Uterus (tissue), 4 donors: ENCODE measurements around the gene KLF16. TPM values are rescaled to one million over a fixed set of nuclear protein-coding genes. Genes with fewer than 3 reads are reported as not detected.

Experiments
- DNase-seq, 2 donors: peaks; one replicate each; pipeline ENCODE4 v3.0.0-alpha.2; 2019 to 2020
- H3K27ac ChIP-seq, 2 donors: fragments of 200-600 bp; sonication (generic); 1 replicate in 1 of 2; 2 replicates in 1 of 2; pipeline ENCODE4 v1.5.1; 2016 to 2018
- H3K27me3 ChIP-seq, 2 donors: fragments of 200-600 bp; sonication (generic); one replicate each; pipeline ENCODE4 v1.5.1; 2018 to 2019; ENCODE audit warnings: control low read depth in 1 of 2
- H3K36me3 ChIP-seq, 2 donors: fragments of 200-600 bp; sonication (generic); one replicate each; pipeline ENCODE4 v1.5.1; 2019; ENCODE audit warnings: control low read depth in 1 of 2
- H3K4me1 ChIP-seq, 2 donors: fragments of 200-600 bp; sonication (generic); one replicate each; pipeline ENCODE4 v1.5.1; 2018 to 2019; ENCODE audit warnings: control low read depth in 1 of 2
- H3K4me3 ChIP-seq, 2 donors: fragments of 200-600 bp; sonication (generic); 1 replicate in 1 of 2; 2 replicates in 1 of 2; pipeline ENCODE4 v1.5.1; 2018 to 2019; ENCODE audit warnings: mild to moderate bottlenecking in 1 of 2
- H3K9me3 ChIP-seq, 2 donors: fragments of 200-600 bp; sonication (generic); one replicate each; pipeline ENCODE4 v1.5.1; 2019; ENCODE audit warnings: control low read depth in 1 of 2
- POLR2A ChIP-seq, 2 donors: fragments of 450-650 bp; IDR thresholded peaks; one replicate each; pipeline ENCODE4 v1.6.1; 2016; ENCODE audit warnings: antibody characterized with exemption in 2 of 2, mild to moderate bottlenecking in 1 of 2, moderate library complexity in 1 of 2
- intact Hi-C: fragments of 100-400 bp; cut with DNase I; formaldehyde crosslinking; loops from one replicate; pipeline ENCODE4 v1.15.1; 2023; ENCODE audit warnings: low total_unique reads
- total RNA-seq, 4 donors: library from RNA; depleted of rRNA in 3 of 4; stranded (reverse); fragments of >200 nt in 3 of 4; gene quantifications; one replicate each; pipeline versions ENCODE4 v1.1.0 to v1.2.4, GENCODE V29; 2014 to 2023
- TF ChIP-seq, protein P1 (sequence below), 4 experiments: fragments of 200-600 bp in 2 of 4; fragments of 450-650 bp in 2 of 4; sonication (generic) in 2 of 4; IDR thresholded peaks; one replicate each; pipeline ENCODE4 v1.5.1; 2016 to 2019; ENCODE audit warnings: antibody characterized with exemption in 4 of 4, mild to moderate bottlenecking in 2 of 4, moderate library complexity in 1 of 4
- donor health status: DM: yes; HTN: yes; CAD: no.

KLF16 gene
- total RNA-seq, 4 donors from 2014 or later = 0.26 to 17.7 (median 3.9) TPM; not detected in 1

DNA sequence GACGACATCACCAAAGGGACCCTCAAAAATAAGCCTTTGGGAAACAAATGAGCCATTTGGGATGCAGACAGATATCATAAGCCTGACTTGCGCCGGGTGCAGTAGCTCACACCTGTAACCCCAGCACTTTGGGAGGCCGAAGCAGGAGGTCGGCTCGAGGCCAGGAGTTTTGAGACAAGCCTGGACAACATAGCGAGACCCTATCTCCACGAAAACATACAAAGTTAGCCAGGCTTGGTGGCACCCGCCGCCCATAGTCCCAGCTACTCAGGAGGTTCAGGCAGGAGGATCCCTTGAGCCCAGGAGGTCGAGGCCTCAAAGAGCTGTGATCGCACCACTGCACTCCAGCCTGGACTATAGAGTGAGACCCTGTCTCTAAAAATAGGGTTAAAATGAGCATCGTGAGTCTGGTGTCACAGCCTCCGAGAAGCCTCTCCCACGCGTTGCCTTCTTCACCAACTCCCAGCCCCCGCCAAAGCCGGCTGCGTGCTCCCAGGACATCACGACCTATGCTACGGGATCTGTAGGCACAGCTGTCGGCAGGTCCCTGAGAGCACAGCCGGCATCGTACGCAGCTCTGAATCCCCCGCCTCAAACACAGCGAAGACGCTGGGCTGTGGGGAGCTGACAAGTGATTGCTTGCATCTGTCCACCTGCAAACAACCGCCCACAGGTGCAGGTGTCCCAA lies 16.7 kb downstream of the KLF16 start:
- H3K27me3 ChIP-seq = no peaks in the 10 kb centered on the region
- peak overlapping the region; percentile 66 to 88 for H3K4me3 ChIP-seq
- intact Hi-C loops = no loop called here
- no peak for DNase-seq
- TF ChIP-seq POLR2A (IDR thresholded peaks at IDR 0.05) = no peak
- H3K36me3 ChIP-seq = no peaks in the 10 kb centered on the region
- no peak overlapping the region for H3K27ac ChIP-seq
- H3K9me3 ChIP-seq = no peaks in the 10 kb centered on the region
- peaks cover 0 to 31% of the 10 kb centered on the region in 2 donors for H3K4me1 ChIP-seq

DNA sequence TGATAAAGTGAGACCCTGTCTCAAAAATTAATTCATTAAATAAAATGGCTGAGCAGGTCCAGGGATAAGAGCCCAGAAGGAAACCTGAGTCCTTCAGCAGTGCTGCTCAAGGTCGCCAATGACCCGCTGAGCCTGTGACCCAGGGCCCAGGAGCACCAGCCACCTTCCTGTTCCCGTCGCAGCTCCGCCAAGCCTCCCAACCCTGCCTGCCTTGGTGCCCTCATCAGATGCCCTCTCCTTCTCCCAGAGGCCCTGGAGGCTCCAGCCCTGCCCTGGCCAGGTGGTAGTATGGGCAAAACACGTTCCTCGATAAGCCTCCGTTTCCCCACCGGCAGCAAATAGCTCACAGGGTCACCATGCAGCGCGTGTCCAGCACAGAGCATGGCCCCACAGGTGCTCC lies 17.7 kb downstream of the KLF16 start:
- Histone ChIP-seq H3K9me3 (no peaks in the 10 kb centered on the region), H3K27me3 (no peaks in the 10 kb centered on the region), H3K4me3 (no peak overlapping the region), H3K27ac (no peak overlapping the region), H3K4me1 (peaks cover 0 to 37% of the 10 kb centered on the region in 2 donors), H3K36me3 (no peaks in the 10 kb centered on the region)
- intact Hi-C loops = no loop called here
- TF ChIP-seq, protein P1, sequence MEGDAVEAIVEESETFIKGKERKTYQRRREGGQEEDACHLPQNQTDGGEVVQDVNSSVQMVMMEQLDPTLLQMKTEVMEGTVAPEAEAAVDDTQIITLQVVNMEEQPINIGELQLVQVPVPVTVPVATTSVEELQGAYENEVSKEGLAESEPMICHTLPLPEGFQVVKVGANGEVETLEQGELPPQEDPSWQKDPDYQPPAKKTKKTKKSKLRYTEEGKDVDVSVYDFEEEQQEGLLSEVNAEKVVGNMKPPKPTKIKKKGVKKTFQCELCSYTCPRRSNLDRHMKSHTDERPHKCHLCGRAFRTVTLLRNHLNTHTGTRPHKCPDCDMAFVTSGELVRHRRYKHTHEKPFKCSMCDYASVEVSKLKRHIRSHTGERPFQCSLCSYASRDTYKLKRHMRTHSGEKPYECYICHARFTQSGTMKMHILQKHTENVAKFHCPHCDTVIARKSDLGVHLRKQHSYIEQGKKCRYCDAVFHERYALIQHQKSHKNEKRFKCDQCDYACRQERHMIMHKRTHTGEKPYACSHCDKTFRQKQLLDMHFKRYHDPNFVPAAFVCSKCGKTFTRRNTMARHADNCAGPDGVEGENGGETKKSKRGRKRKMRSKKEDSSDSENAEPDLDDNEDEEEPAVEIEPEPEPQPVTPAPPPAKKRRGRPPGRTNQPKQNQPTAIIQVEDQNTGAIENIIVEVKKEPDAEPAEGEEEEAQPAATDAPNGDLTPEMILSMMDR (IDR thresholded peaks at IDR 0.05) = no peak
- no peak for TF ChIP-seq POLR2A (IDR thresholded peaks at IDR 0.05)
- no peak for DNase-seq

DNA sequence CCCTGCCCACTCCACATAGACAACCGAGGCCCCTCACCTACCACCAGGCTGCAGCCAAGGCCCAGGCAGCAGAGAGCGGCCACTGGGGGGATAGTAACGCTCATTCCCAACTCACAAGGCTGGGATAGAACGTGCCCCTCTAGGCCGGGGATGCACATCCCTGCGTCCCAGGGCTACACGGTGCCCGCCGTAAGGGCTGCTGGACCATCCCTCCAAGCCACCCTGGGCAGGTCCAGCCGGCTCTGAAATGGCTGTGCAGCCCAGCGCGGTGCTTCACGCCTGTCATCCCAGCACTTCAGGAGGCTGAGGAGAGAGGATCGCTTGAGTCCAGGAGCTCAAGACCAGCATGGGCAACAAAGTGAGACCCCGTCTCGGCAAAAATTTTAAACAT lies 18.3 kb downstream of the KLF16 start:
- H3K4me3 ChIP-seq = no peak overlapping the region
- no peaks in the 10 kb centered on the region for H3K36me3 ChIP-seq
- H3K9me3 ChIP-seq = no peaks in the 10 kb centered on the region
- H3K4me1 ChIP-seq = peaks cover 0 to 37% of the 10 kb centered on the region in 2 donors
- TF ChIP-seq, protein P1 (IDR thresholded peaks at IDR 0.05) = no peak
- TF ChIP-seq POLR2A (IDR thresholded peaks at IDR 0.05) = no peak
- H3K27me3 ChIP-seq = no peaks in the 10 kb centered on the region
- intact Hi-C loops = no loop called here
- no peak overlapping the region for H3K27ac ChIP-seq
- DNase-seq = no peak

DNA sequence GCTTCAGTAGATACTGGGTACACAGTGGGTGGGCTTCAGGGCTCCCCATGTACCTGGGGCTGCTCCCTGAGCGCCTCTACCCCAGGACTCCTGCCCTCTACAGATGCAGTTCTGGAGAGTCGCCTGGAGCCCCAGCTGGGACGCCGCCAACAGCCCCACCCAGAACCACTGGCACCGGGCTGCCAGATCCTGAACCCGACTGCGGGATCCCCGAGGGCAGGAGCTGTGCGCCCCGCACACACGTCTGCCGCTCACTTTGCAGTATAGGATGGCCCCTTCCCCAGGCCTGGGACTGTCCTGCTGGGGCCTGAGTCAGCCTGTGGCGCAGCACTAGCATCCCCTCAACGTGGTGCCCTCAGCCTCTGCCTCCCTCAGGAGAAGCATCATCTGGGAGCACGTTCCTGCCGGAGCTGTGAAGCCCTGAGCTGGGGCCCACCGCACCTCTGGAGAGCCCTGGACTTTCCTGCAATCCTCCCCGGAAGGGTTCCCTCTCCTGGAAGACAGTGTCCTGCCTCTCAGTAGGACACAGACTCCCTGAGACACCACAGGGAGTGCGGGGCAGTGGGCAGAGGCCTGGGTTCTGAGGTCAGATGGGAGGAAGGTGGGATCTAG lies 18.8 kb downstream of the KLF16 start:
- no peak for DNase-seq
- intact Hi-C loops = no loop called here
- Histone ChIP-seq H3K4me1 (peaks cover 0 to 37% of the 10 kb centered on the region in 2 donors), H3K36me3 (no peaks in the 10 kb centered on the region), H3K27me3 (no peaks in the 10 kb centered on the region), H3K4me3 (no peak overlapping the region), H3K9me3 (no peaks in the 10 kb centered on the region), H3K27ac (no peak overlapping the region)
- no peak for TF ChIP-seq POLR2A (IDR thresholded peaks at IDR 0.05)
- TF ChIP-seq, protein P1 (IDR thresholded peaks at IDR 0.05) = no peak

DNA sequence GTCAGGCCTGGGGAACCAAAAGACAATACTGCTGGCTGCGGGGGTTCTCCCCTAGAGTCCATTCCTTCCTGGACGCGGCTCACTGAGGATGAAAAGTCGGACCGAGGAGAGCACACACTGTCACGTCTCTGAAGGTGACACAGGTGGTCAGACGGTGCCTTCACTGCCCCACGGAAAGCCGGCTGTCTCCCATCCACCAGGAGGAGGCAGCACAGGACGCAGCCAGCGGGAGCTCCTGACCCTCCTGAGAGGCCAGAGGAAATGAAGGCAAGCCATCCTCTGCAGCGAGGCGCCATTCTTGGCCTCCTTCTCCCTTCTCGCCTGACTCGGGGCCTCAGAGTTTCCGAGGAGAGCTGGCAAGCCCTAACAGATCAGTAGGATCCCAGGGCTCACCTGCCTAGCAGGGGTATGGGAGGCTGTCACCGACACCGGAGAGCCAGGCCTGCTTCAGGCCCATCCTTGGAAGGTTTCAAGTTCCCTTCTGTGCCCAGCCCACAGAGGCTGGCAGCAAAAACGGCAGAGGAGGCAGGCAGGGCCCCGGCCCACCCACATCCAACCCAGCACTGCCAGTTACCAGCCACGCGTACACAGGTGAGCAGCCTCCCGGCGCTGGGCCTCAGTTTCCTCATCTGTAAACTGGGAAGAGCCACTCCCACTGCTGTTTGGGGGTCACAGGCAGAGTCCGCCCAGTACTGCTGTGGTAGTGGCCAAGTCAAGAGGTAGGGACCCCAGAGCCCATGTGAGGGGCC lies 19.6 kb downstream of the KLF16 start:
- intact Hi-C loops = no loop called here
- H3K27me3 ChIP-seq = no peaks in the 10 kb centered on the region
- no peaks in the 10 kb centered on the region for H3K9me3 ChIP-seq
- H3K27ac ChIP-seq = no peak overlapping the region
- no peak overlapping the region for H3K4me3 ChIP-seq
- no peak for DNase-seq
- TF ChIP-seq POLR2A (IDR thresholded peaks at IDR 0.05) = no peak
- TF ChIP-seq, protein P1 (IDR thresholded peaks at IDR 0.05) = no peak
- peaks cover 0 to 37% of the 10 kb centered on the region in 2 donors for H3K4me1 ChIP-seq
- no peaks in the 10 kb centered on the region for H3K36me3 ChIP-seq
